GM12865 (cell line): ENCODE measurements around the gene POLD1.

Experiments used
- DNase-seq: peaks from one replicate; pipeline ENCODE4 v3.0.0; 2010; ENCODE audit warnings: low read depth
- H3K4me3 ChIP-seq: 2 replicates; pipeline ENCODE4 v1.5.1; 2011; ENCODE audit warnings: mild to moderate bottlenecking, low read depth, low read length, control low read depth
- CTCF ChIP-seq: IDR thresholded peaks from 2 replicates; pipeline ENCODE4 v1.5.1; 2011; ENCODE audit warnings: low read length, control low read depth, low read depth, inconsistent platforms; ENCODE audit not compliant: insufficient read depth; ENCODE audit errors: missing control alignments

Gene POLD1

GRCh38 chr19:50420127-50420526, 36.0 kb downstream of the POLD1 start:
- DNase-seq, result no peak
- TF ChIP-seq CTCF, result no peak
- peak overlapping the region; percentile 78 for H3K4me3 ChIP-seq

GRCh38 chr19:50420808-50421207, 36.7 kb downstream of the POLD1 start:
- DNase-seq, result no peak
- H3K4me3 ChIP-seq, result peak overlapping the region; percentile 78; the same call in 1 of the 2 replicates
- TF ChIP-seq CTCF, result no peak

GRCh38 chr19:50422397-50423278, 38.5 kb downstream of the POLD1 start:
- TF ChIP-seq CTCF, result no peak
- DNase-seq, result peak; percentile 37
- H3K4me3 ChIP-seq, result no peak overlapping the region

- no peak for TF ChIP-seq CTCF
- no peak for DNase-seq
- H3K4me3 ChIP-seq, result no peak overlapping the region
These were observed 39.3 kb downstream of the POLD1 start for GRCh38 chr19:50423279-50424113.

- no peak for DNase-seq
- no peak for TF ChIP-seq CTCF
- H3K4me3 ChIP-seq, result no peak overlapping the region
These were observed 41.4 kb downstream of the POLD1 start for GRCh38 chr19:50425581-50425980.

- no peak for DNase-seq
- peak overlapping the region; percentile 19 for H3K4me3 ChIP-seq
- no peak for TF ChIP-seq CTCF
These were observed 43.3 kb downstream of the POLD1 start for GRCh38 chr19:50427318-50427925.
